ENCODE data around the gene WDR31. TPM values are rescaled to one million over a fixed set of nuclear protein-coding genes. Genes with fewer than 3 reads are reported as not detected.

The WDR31 gene
- total RNA-seq, 1 experiment from 2014 or later, result 1.7 TPM

DNA sequence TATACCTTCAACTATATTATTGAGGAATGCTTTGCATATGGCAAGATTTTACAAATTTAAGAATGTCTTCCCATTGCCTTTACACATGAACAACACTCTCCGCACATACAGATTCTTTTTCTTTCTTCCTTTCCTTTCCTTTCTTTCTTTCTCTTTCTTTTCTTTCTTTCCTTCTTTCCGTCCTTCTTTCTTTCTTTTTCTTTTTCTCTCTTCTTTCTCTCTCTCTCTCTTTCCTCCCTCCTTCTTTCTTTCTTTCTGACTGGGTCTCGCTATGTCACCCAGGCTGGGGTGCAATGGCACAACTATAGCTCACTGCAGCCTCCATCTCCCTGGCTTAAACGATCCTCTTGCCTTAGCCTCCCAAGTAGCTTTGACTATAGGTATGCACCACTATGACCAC, 13.8 kb downstream of the WDR31 start:
- BruUV-seq (replicated peaks), result no TSS peak
- H3K9ac ChIP-seq (ENCODE audit: low read length), result no peak overlapping the region
- no peaks in the 10 kb centered on the region for H3K4me1 ChIP-seq (ENCODE audit: insufficient read depth, low read length)
- ATAC-seq (no peak), DNase-seq (no peak)
- H3K36me3 ChIP-seq (ENCODE audit: low read depth, low read length), result no peaks in the 10 kb centered on the region
- no peak overlapping the region for H3K4me2 ChIP-seq (ENCODE audit: low read length)
- no peaks in the 10 kb centered on the region for H3K9me3 ChIP-seq (ENCODE audit: low read length)
- no peaks in the 10 kb centered on the region for H4K20me1 ChIP-seq (ENCODE audit: low read length)
- no peak overlapping the region for H3K27ac ChIP-seq (ENCODE audit: low read length)
- no peaks in the 10 kb centered on the region for H3F3A ChIP-seq (ENCODE audit: low read length, unreplicated experiment)
- no peak overlapping the region for H2AFZ ChIP-seq (ENCODE audit: low read length)
- H3K9me2 ChIP-seq (replicated peaks; ENCODE audit: low read length), result no peaks in the 10 kb centered on the region
- TF ChIP-seq EZH2phosphoT487 (IDR thresholded peaks at IDR 0.05; ENCODE audit: borderline replicate concordance, low read length), result no peak
- TF ChIP-seq, protein P1, sequence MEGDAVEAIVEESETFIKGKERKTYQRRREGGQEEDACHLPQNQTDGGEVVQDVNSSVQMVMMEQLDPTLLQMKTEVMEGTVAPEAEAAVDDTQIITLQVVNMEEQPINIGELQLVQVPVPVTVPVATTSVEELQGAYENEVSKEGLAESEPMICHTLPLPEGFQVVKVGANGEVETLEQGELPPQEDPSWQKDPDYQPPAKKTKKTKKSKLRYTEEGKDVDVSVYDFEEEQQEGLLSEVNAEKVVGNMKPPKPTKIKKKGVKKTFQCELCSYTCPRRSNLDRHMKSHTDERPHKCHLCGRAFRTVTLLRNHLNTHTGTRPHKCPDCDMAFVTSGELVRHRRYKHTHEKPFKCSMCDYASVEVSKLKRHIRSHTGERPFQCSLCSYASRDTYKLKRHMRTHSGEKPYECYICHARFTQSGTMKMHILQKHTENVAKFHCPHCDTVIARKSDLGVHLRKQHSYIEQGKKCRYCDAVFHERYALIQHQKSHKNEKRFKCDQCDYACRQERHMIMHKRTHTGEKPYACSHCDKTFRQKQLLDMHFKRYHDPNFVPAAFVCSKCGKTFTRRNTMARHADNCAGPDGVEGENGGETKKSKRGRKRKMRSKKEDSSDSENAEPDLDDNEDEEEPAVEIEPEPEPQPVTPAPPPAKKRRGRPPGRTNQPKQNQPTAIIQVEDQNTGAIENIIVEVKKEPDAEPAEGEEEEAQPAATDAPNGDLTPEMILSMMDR (conservative IDR thresholded peaks at IDR 0.05; ENCODE audit: low read depth, low read length), result no peak
- TF ChIP-seq EZH2 (IDR thresholded peaks at IDR 0.05; ENCODE audit: low read length, unreplicated experiment), result no peak
- no peak overlapping the region for H3K4me3 ChIP-seq (ENCODE audit: low read length)
- no peaks in the 10 kb centered on the region for H3K79me2 ChIP-seq (ENCODE audit: low read length)
- CTCF ChIA-PET, result no interaction called here
- no peaks in the 10 kb centered on the region for H3K27me3 ChIP-seq (ENCODE audit: low read length)
- intact Hi-C loops (cut with micrococcal nuclease), result no loop called here
- POLR2A ChIA-PET (ENCODE audit: unreplicated experiment), result no interaction called here

DNA sequence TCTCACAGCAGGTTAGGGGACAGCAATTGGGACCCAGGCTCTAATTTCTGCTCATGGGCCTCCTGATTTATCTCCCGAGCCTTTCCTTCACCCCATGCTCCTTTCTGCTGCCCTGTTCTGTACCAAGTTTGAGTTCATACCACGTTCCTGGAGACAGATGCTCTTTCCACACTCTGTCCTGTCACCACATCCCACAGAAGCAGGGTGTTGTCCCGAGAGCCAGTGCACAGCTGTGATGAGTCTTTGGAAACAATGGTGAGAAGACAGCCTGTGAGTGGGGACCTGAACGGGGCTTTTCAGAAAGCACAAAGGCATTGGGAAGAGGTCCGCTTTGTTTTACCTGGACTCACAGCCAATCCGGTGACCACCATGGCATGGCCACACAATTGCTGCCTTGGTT, 17.4 kb downstream of the WDR31 start:
- Histone ChIP-seq H3K79me2 (ENCODE audit: low read length) (no peaks in the 10 kb centered on the region), H3K36me3 (ENCODE audit: low read depth, low read length) (no peaks in the 10 kb centered on the region), H3K27ac (ENCODE audit: low read length) (no peak overlapping the region), H4K20me1 (ENCODE audit: low read length) (no peaks in the 10 kb centered on the region), H3K9me2 (replicated peaks; ENCODE audit: low read length) (no peaks in the 10 kb centered on the region), H3K9me3 (ENCODE audit: low read length) (no peaks in the 10 kb centered on the region), H3K4me1 (ENCODE audit: insufficient read depth, low read length) (no peaks in the 10 kb centered on the region), H3K4me2 (ENCODE audit: low read length) (no peak overlapping the region), H3K27me3 (ENCODE audit: low read length) (no peaks in the 10 kb centered on the region), H3K4me3 (ENCODE audit: low read length) (no peak overlapping the region), H2AFZ (ENCODE audit: low read length) (no peak overlapping the region), H3K9ac (ENCODE audit: low read length) (no peak overlapping the region), H3F3A (ENCODE audit: low read length, unreplicated experiment) (no peaks in the 10 kb centered on the region)
- ATAC-seq (no peak), DNase-seq (no peak)
- no TSS peak for BruUV-seq (replicated peaks)
- TF ChIP-seq, protein P1 (conservative IDR thresholded peaks at IDR 0.05; ENCODE audit: low read depth, low read length), result no peak
- TF ChIP-seq EZH2 (IDR thresholded peaks at IDR 0.05; ENCODE audit: low read length, unreplicated experiment), result no peak
- no peak for TF ChIP-seq EZH2phosphoT487 (IDR thresholded peaks at IDR 0.05; ENCODE audit: borderline replicate concordance, low read length)
- POLR2A ChIA-PET (ENCODE audit: unreplicated experiment), result no interaction called here
- CTCF ChIA-PET, result no interaction called here
- intact Hi-C loops (cut with micrococcal nuclease), result no loop called here

DNA sequence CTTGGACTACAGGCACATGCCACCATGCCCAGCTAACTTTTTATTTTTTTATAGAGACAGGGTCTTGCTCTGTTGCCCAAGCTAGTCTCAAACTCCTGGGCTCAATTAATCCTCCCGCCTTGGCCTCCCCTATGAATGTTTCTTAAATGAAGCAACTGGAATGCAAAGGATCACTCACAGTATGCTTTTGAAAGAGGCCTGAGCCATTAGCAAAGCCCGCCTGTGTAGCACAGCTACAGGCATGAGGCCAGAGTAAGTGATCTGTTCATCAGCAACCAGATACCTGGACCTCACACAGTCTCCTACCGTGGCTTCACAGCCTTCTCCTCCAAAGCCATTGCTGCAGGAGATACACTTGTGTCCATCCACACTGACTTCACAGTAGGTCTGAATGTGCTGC, 20.0 kb downstream of the WDR31 start:
- TF ChIP-seq, protein P1 (conservative IDR thresholded peaks at IDR 0.05; ENCODE audit: low read depth, low read length), result no peak
- TF ChIP-seq EZH2phosphoT487 (IDR thresholded peaks at IDR 0.05; ENCODE audit: borderline replicate concordance, low read length), result no peak
- no peak for TF ChIP-seq EZH2 (IDR thresholded peaks at IDR 0.05; ENCODE audit: low read length, unreplicated experiment)
- no peaks in the 10 kb centered on the region for H3K79me2 ChIP-seq (ENCODE audit: low read length)
- H3K9me3 ChIP-seq (ENCODE audit: low read length), result no peaks in the 10 kb centered on the region
- H4K20me1 ChIP-seq (ENCODE audit: low read length), result no peaks in the 10 kb centered on the region
- no peaks in the 10 kb centered on the region for H3K36me3 ChIP-seq (ENCODE audit: low read depth, low read length)
- H2AFZ ChIP-seq (ENCODE audit: low read length), result no peak overlapping the region
- H3K4me3 ChIP-seq (ENCODE audit: low read length), result no peak overlapping the region
- DNase-seq, result no peak
- POLR2A ChIA-PET (ENCODE audit: unreplicated experiment), result interaction anchor here (0.6 kb wide), 1 partner anchor 145 kb away, joined by 4 read pairs; no protein-coding TSS in a partner anchor
- H3K4me1 ChIP-seq (ENCODE audit: insufficient read depth, low read length), result no peaks in the 10 kb centered on the region
- H3K4me2 ChIP-seq (ENCODE audit: low read length), result no peak overlapping the region
- ATAC-seq, result no peak
- H3F3A ChIP-seq (ENCODE audit: low read length, unreplicated experiment), result no peaks in the 10 kb centered on the region
- H3K9me2 ChIP-seq (replicated peaks; ENCODE audit: low read length), result no peaks in the 10 kb centered on the region
- intact Hi-C loops (cut with micrococcal nuclease), result no loop called here
- no peaks in the 10 kb centered on the region for H3K27me3 ChIP-seq (ENCODE audit: low read length)
- H3K9ac ChIP-seq (ENCODE audit: low read length), result no peak overlapping the region
- BruUV-seq (replicated peaks), result no TSS peak
- CTCF ChIA-PET, result no interaction called here
- no peak overlapping the region for H3K27ac ChIP-seq (ENCODE audit: low read length)
